ENCODE data around the gene AVP. TPM values are rescaled to one million over a fixed set of nuclear protein-coding genes. Genes with fewer than 3 reads are reported as not detected.

AVP gene
- total and polyA plus RNA-seq, 9 of the 15 experiments (the other 6 are each of a cell fraction or from before 2014, with no cell fraction given) = not detected

GRCh38 chr20:3045816-3046676, 38.5 kb downstream of the AVP start, which contains the start of gene MRPS26 (continued):
- no peak for TF ChIP-seq MLLT1 (IDR thresholded peaks at IDR 0.05)
- TF ChIP-seq ZNF57 (CRISPR knock-in tag; IDR thresholded peaks at IDR 0.05) = no peak
- no peak for TF ChIP-seq BACH1 (tag; IDR thresholded peaks at IDR 0.05)
- no peak for TF ChIP-seq ZNF280A (IDR thresholded peaks at IDR 0.05; ENCODE audit: low read depth, partially characterized antibody)
- TF ChIP-seq NELFE (IDR thresholded peaks at IDR 0.05; ENCODE audit: insufficient read depth, insufficient read length) = no peak
- no peak for TF ChIP-seq TBL1XR1 (IDR thresholded peaks at IDR 0.05; ENCODE audit: low read length in 2 of 2)
- TF ChIP-seq TFAM (CRISPR knock-in tag; conservative IDR thresholded peaks at IDR 0.05) = no peak
- TF ChIP-seq NUFIP1 (IDR thresholded peaks at IDR 0.05; ENCODE audit: partially characterized antibody) = no peak
- TF ChIP-seq ZNF224 (CRISPR knock-in tag; IDR thresholded peaks at IDR 0.05) = no peak
- TF ChIP-seq ZFP30 (CRISPR knock-in tag; IDR thresholded peaks at IDR 0.05; ENCODE audit: borderline replicate concordance) = no peak
- no peak for TF ChIP-seq ZNF253 (CRISPR knock-in tag; conservative IDR thresholded peaks at IDR 0.05)
- TF ChIP-seq MIER1 (IDR thresholded peaks at IDR 0.05; ENCODE audit: low read depth) = no peak
- no peak for TF ChIP-seq SFPQ (IDR thresholded peaks at IDR 0.05; ENCODE audit: low read depth, low read length)
- TF ChIP-seq ZNF592 (IDR thresholded peaks at IDR 0.05) = no peak
- no peak for TF ChIP-seq STAT5B (CRISPR knock-in tag; IDR thresholded peaks at IDR 0.05)
- peak in 2 of 3 experiments; percentile 54 to 63 for TF ChIP-seq YY1 (IDR thresholded peaks at IDR 0.05; ENCODE audit: borderline replicate concordance in 1 of 3, control insufficient read depth in 1 of 3, extremely low read depth in 1 of 3, insufficient read depth in 3 of 3, insufficient read length in 1 of 3, insufficient replicate concordance in 2 of 3, low read depth in 1 of 3, low read length in 2 of 3)
- no peak for TF ChIP-seq MCM5 (IDR thresholded peaks at IDR 0.05; ENCODE audit: low read depth)

Measured in K562 (cell line).